AG09309 (cell line): ENCODE measurements around the gene MYL2.
"Not testable (repeated sequence)": the region's sequence is repeated elsewhere in the genome, so short reads cannot be mapped to it uniquely, and the experiment has no call there.

Experiments used
- DNase-seq: peaks from one replicate; pipeline ENCODE4 v3.0.0-alpha.2; 2010; ENCODE audit warnings: low read depth
- H3K4me3 ChIP-seq: 2 replicates; pipeline ENCODE4 v1.5.1; 2011; ENCODE audit warnings: mild to moderate bottlenecking, low read depth, low read length, moderate library complexity; ENCODE audit not compliant: control insufficient read depth
- CTCF ChIP-seq: IDR thresholded peaks from 2 replicates; pipeline ENCODE4 v1.5.1; 2011; ENCODE audit warnings: mild to moderate bottlenecking, low read depth, low read length, inconsistent platforms; ENCODE audit not compliant: insufficient read depth, control insufficient read depth; ENCODE audit errors: missing control alignments

The MYL2 gene

DNA sequence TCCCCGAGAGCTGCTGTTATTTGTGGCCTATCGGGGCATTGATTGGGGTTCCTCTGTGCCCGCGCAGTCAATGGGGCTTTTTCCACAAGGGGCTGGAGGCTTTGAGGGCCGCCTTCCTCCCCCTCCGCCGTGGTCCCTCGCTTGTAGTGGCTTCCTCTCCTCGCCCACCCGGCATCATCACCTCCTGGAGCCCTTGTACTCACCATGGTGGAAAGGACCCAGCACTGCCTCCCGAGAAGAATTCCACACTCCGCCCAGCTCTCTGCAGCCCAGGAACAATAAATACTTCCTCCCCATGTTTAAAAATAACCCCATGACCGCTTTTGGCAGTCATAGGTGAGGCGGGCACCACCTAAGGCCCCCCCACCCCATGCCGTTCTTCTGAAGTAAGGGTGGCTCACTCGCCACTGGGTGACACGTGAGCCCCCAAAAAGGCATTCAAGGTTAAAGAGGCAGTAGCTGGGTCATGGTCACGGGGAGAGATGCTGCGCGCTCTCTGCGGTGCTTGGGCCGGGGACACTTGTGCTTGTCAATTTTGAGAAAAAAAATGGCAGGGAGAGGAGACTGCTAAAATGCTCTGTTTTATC is at the start of gene MYL2:
TSS of gene MYL2 (minus strand) at position 256 of the 587 bp plus-strand sequence. CDS start at position 206, 50 bp downstream.
- DNase-seq, result no peak
- TF ChIP-seq CTCF, result no peak
- H3K4me3 ChIP-seq, result no peak within 1 kb of the TSS

DNA sequence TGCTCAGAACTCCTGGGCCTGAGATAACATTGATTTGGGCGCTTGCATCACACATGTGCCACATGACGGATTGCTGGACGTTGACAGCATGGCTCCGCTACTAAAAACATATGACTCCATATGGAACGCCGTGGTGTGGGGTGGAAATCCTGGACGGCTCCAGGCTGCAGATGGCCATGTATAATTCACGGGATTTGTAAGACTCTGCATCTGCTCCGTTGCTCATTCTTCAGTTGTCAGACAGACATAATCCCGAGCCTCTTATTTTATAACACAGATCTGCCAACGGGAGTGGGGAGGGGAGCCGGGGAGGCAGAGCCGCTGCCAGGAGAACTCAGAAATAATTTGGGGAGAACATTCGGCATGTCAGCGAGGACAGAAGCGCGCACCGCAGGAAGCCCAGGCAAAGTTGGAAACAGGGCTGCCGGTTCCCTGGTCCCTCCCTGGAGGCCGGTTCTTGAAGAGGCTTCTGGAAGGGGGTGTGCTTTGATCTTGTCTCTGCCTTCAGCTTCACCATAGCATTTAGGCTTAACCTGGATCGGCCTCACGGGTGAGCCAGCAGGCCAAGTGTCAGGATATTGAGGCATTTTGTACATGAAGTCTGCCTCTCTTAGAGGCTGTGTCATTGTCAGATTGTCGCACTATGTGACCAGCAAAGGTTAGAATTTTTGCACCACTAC is 45.8 kb upstream of the MYL2 start:
- no peak overlapping the region for H3K4me3 ChIP-seq
- no peak for DNase-seq
- no peak for TF ChIP-seq CTCF

GRCh38 chr12:110965574-110965973 is 45.2 kb upstream of the MYL2 start:
- DNase-seq, result no peak
- no peak for TF ChIP-seq CTCF
- no peak overlapping the region for H3K4me3 ChIP-seq

DNA sequence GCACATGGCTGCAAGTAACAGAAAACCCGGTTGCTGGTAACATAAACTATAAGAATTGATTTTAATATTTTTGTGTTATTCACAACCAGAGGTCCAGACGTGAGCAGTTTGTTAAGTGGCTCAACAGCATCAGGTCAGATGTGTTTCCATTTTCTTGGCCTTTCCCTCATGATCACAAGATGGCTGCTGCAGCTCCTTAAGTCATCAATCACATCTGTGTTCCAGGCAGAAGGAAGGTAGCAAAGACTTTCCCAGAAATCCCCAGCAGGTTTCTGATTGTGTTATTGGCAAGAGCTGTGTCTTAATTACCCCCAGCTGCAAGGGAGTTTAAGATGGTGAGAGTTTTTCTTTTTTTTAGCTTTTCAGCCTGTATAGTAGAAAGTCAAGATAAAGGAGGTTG is 40.4 kb upstream of the MYL2 start:
- TF ChIP-seq CTCF, result no peak
- no peak for DNase-seq
- no peak overlapping the region for H3K4me3 ChIP-seq

- no peak for TF ChIP-seq CTCF
- no peak overlapping the region for H3K4me3 ChIP-seq
- DNase-seq, result no peak
Measured at GRCh38 chr12:110957652-110958051, 37.3 kb upstream of the MYL2 start.

DNA sequence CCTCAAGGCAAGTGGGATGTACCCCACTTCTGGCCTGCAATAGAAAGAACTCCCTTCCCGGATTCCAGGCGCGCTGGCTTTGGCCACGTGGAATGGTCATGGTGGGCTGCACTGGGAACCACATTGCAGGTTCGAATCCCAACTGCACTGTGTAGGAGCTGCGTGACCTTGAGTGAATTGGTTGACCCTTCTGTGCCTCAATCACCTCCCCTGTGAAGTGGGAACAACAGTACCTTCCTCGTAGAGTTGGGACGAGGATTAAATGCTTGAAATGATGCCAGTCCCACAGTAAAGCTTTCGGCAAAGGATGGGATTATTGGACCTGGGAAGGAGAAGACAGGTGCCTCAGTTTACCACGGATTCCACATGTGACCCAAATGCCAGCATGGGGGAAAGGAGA is 36.8 kb upstream of the MYL2 start:
- no peak overlapping the region for H3K4me3 ChIP-seq
- TF ChIP-seq CTCF, result no peak
- no peak for DNase-seq

DNA sequence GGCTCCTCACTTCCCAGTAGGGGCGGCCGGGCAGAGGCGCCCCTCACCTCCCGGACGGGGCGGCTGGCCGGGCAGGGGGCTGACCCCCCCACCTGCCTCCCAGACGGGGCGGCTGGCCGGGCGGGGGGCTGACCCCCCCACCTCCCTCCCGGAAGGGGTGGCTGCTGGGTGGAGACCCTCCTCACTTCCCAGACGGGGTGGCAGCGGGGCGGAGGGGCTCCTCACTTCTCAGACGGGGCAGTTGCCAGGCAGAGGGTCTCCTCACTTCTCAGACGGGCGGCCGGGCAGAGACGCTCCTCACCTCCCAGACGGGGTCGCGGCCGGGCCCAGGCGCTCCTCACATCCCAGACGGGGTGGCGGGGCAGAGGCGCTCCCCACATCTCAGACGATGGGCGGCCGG is 30.5 kb upstream of the MYL2 start:
- not testable (repeated sequence) for DNase-seq

GRCh38 chr12:110950466-110950865 is 30.1 kb upstream of the MYL2 start:
- DNase-seq, H3K4me3 ChIP-seq: not testable (repeated sequence)

More for the DNA sequence above, 30.5 kb upstream of the MYL2 start:
- H3K4me3 ChIP-seq, result not testable (repeated sequence)
